GM21528 (cell line): ENCODE measurements around the gene CD79A.
"Not testable (repeated sequence)": the region's sequence is repeated elsewhere in the genome, so short reads cannot be mapped to it uniquely, and the experiment has no call there.

ENCODE experiments used
- ATAC-seq: cut with Tn5 transposase; IDR thresholded peaks from one replicate; pipeline ENCODE4 v1.9.1; 2021; ENCODE audit warnings: mild to moderate bottlenecking, moderate library complexity; ENCODE audit not compliant: unreplicated experiment, low FRiP score

CD79A gene

DNA sequence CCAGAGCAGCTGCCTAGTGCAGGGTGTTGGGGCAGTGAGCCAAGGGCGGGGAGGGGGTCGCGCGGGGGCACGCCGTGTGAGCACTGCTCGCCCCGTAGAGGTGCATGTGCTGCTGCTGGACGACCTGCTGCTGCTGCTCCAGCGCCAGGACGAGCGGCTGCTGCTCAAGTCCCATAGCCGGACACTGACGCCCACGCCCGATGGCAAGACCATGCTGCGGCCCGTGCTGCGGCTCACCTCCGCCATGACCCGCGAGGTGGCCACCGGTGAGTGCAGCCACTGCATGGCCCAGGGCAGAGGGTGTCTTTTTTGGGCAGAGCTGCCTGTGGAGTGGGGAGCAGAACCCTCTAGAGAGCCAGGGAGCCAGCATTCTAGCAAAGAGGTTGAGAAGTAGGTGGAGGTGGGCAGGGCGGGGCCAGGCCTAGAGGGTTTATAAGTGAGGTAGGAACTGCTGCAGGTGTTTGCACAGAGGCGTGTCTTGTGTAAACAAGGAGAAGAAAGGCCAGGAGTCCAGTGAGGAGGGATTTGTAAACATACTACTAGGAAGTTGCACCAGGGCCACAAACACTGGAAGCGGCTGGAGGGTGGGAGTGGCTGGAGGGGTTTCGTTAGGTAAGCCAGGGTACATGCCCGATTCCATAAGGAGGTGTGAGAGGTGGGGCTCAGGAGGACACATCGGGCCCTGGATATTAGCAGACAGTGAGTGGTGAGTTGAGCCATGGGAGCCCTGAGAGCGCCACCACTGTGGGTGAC is 27.2 kb downstream of the CD79A start:
- ATAC-seq = no peak

DNA sequence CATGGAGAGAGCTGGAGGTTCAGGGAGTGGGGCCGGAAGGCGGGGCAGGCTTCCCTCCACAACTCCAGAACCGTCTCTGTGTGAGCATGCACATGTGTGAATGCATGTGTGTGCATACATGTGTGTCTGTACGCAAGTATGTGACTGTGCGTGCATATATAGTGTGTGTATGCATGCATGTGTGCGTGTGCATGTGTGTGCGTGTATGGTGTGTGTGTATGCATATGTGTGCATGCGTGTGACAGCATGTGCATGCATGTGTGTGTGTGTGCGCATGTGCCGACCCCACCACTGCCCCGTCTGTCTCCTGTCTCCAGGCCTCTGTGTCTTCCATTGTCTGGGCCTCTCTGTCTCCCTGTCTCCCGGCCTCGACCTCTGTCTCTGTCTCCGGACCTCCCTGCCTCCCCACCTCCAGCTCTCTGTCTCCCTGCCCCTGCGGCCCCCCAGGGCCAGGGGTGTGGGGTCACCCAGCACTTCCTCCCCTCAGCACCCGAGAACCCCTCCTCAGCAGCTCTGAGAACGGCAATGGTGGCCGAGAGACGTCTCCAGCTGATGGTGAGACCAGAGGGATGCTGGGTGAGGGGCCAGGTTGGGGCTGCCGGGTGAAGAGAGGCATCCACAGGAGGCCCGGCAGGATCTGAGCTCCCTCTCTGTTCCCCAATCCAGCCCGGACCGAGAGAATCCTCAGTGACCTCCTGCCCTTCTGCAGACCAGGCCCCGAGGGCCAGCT is 28.4 kb downstream of the CD79A start:
- no peak for ATAC-seq

DNA sequence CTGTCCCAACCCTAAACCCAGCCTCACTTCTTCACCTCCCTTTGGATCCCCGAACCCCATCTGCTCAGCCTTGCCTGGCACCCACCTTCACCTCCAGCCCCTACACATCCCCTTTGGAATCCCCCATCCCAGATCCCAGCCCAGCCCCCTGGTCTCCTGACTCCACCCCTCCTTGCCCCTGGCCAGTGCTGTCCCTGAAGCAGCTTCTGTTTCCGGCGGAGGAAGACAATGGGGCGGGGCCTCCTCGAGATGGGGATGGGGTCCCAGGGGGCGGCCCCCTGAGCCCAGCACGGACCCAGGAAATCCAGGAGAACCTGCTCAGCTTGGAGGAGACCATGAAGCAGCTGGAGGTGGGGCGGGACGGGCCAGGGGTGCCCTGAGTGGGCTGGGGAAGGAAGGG is 29.2 kb downstream of the CD79A start:
- ATAC-seq = no peak

DNA sequence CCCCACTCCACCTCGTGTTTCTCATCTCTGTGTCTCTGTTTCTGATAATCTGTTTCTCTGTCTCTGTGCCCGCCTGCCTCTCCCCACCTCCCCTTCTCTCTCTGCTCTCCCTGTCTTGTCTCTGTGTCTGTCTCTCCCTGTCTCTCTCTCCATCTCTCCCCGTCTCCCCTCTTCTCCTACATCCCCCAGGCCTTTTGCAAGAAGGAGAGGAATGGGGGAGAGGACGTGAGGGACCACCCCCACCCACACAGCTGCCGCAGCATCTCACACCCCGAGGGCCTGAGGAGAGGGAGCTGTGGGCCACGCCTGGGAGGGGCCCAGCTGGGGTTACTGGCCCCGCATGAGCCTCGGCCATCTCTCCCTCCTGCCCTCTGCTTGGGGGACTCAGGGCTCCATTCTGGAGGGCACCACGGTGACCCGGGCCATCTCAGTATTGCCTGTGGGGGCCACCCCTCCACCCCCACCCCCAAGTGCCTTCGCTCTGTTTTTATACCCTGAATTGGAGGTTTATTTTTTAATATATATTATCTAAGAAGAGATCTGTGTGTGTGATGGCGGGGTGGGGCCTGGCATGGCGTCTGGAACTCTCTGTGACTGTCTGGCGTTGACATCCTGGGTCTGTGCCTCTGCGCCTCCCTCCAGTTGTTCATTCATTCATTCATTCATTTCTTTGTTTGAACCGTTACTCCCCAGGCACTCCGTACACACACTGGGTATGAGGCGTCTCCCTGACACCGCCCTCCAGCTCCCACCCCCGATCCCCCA is 30.0 kb downstream of the CD79A start:
- no peak for ATAC-seq

DNA sequence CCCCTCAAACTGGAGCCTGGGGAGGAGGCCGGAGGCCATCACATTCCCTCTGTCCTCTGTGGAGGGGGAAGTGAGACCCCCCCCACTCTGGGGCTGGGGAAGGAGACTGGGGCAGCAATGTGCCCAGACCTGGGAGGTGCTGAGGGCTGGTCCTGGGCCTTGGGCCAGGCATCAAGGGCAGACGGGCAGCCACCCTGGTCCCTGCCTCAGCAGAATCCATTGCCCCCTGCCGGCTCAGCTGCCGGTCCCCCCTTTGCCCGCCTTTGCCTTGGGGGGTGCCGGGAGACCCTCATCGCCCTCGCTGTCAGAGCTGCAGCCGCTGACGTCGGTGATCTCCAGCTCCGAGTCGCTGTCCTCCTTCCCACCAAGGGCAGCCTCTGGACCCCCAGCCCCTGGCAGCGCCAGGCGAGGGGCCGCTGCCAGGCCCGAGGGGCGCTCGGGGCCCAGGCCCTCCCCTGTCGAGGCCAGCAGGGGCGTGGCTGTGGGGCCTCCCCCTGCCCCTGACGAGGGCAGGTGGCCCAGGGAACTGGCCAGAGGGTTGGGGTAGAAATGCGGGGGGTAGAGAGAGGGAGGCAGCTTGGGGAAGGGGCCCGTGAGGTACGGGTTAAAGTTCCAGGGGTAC is 31.0 kb downstream of the CD79A start:
- no peak for ATAC-seq

DNA sequence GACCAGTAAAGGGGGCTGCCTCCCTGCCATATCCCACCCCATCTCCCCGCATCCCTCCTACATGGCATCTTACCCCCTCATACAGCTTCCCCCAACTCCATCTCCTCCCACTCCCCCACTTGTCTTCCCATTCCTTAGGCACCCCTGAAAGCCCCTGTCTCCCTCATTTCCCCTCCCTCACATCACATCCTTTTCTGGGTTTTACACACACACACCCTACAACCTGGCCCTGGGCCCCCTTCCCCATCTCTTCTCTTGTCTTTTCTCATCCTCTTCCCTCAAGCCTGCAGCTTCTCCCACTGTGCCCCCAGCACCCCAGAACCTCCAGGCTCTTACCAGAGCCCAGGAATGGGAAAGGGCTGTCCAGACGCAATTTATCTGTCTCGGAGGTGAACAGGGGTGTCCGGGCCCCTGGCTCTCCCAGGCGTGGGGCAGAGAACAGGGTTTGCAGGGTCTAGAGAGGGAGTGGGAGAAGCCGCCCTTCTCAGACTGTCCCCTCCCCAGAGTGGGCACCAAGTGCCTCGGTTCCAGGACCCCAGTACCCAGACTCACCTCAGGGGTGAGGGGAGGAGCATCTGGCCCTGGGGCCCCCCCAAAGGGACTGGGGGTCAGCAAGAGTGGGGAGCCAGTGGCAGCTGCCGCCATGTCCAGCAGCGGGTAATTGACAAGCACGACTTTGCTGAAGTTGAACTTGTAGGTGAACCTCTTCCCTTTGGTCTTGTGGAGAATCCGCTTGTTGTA is 31.8 kb downstream of the CD79A start:
- no peak for ATAC-seq

DNA sequence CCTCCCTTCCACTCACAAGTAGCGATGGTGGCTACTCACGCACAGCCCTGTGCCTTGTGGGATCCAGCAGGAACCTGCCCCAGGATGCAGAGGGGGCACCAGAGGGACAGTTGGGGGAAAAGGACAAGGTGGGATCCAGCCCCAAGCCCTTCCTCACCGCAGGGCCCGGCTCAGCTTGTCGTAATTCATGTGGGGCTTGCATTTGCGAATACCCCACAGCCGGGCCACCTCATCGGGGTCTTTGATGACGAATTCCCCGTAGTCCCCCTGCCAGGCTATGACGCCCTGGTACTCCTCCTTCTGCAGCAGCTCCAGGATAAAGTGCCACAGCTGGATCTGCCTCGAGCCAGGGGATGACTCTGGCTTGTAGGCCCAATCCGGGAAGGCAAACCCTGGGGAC is 32.6 kb downstream of the CD79A start:
- ATAC-seq = no peak

DNA sequence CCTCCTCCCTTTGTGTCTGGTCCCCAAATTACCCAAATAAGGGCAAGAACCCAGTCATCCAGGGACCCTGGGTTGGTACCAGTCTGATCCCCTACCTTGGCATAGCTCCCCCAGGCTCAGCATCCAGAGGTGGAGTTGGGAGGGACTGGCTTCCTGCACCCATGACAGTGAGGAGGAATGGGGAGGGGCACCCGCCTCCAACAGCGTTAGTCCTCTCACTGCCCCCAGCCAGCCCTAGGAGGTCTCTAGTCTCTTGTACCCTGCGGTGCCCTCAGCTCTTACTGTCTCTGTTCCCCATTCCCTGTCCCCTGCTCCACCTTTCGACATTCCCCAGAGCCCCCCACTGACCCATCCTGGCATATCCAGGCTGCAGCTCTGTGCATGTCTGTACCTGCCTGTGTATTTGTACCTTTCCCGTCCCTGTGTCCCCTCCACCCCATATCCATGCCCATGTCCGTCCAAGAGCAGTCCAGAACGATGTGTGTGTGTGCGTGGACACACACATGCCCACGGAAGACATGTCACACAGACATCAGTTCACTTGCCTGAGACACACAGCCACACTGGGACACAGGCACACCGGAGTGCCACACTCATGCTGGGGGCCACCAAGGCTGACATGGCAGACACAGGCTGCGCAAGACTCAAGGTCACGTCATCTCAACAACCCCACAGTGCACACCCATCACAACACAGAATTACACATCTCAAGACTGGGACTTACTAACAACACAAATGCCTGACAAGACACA is 33.3 kb downstream of the CD79A start:
- ATAC-seq = no peak

DNA sequence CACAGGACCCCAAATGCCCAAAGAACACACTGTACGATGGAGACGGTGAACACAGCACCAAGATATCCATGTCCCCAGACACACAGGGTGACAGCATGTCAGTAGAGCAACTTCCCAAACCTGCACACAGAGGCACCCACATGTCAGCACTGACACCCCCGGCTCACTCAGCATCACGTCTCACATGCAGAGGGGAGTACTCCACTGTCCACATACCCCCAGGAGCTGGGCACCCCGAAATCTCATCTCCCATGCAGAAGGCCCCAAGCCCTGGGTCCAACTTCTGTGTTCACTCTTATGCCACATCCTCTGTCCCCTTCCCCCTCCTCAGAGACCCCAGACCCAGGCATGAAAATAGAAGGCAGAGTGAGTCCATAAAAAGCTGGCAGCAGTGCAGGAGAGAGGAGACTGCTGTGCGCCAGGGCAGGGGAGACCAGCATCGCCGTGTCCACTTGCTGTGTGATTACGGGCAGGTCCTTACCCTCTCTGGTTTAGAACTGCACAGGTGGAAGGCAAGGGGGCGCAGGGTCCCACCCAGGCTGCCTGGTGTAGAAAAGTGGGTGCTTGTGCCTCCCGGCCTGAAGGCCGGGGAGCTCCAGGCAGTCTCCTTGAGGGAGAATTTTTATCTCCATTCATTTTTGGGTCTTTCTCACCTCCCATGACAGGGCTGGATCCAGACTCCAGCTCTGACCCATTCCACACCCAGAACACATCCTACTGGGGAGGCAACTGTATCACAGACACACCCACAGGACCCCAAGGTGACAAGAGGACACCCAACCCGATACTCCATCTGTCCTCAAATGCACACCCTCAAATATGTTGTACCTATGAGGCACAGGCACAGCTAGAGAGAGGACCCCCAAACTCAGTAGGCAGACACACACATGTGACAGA is 34.2 kb downstream of the CD79A start:
- no peak for ATAC-seq

DNA sequence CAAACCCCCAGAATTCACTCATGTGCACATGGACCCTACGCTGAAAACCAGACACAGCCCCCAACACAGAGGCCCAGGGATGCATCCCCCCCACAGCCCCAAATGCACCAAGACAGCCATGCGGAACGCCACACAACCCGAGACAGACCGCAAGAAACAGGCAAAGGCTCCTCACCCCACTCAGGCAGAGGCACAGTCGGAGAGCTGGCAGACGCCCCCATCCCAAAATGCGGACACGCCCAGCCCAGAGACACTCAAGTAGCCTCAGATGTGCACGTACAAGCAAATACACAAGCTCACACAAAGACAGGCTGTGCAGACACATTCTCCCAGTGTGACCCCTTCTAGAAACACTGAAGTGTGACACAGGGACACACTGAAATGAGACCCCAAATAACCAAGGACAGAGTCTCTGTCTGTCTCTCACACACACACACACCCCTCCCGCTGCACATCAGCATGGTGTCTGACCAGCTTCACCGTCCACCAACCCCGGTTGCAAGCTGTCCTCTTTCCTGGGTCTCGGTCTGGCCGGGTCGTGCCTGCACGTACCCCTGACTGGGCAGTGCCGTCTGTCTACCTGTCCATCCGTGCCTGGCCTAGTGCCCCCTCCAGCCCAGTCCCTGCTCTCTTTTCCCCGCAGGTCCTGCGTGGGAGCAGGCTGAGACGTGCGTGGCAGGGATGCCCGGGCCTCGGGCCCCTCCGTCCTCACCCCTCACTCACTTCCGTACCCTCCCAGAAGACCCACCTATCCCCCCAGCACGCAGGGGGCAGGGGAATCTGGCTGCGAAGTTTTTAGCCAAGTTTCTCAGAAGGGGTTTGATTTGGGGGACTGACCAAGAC is 35.0 kb downstream of the CD79A start:
- no peak for ATAC-seq

DNA sequence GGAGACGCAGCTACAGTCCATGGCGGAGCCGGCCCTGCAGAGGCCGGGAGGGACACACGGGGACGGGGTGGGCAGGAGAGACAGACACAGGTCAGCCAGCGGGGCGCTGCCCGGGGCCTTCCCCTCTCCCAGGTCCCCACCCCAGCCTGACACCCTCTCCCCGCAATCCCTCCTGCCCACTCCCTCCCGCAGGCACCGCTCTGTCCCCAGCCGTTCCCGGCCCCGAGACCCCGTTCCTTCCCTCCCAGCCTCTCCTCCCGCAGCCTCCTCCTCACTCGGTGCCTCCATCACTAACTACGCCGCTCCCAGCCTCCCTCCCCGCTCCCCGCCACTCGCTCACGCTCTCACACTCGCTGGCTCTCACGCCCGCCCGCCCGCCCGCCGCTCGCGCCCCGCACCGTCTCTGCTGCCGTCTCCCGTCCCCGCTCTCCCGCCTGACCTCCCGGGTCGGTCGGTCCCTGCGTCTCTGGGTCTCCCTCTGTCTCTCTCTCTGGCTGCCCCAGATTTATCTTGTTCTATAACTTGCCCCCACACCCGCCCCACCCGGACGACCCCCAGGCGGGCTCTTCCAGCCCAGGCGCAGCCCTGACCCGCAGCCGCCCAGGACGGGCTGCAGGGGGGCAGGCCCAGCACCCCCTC is 35.9 kb downstream of the CD79A start:
- ATAC-seq = no peak

DNA sequence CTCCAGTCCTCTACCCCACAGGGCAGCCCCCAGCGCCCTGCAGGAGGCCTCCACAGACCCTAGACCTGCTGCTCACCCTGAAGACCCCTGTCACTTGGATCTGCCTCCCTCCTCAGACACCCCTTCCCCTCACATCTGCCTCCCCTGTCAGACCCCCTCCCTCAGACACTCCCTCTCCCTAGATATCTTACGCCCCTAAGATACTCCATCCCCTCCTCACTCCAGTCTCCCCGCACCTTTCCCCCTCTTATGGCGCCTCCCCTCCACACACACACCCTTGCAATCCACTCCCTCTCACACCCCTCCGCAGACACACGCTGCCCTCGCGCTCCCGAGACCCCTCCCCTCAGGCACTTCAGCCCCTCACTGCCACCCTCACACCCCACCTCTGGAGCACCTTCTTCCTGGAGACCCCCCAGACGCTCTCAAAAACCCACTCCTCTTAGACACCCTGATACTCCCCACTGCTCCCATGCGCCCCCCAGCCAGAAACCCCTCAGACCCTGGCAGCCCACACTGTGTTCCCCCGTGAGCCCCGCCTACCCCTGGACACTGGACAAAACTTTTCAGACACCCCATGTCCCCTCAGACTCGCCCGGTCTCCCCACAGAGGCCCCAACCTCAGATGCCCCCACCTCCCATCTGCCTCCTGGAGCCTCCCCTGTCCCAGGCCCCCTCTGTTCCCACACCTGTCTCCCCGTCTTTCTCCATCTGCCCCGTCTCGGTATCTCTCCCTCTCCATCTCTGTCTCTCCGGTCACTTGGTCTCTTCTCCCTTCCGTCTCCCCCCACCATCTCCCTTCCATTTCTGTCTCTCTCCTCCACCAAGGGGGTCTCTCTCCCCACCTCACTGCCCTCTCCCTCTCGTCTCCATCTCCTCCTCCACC is 36.7 kb downstream of the CD79A start:
- no peak for ATAC-seq

DNA sequence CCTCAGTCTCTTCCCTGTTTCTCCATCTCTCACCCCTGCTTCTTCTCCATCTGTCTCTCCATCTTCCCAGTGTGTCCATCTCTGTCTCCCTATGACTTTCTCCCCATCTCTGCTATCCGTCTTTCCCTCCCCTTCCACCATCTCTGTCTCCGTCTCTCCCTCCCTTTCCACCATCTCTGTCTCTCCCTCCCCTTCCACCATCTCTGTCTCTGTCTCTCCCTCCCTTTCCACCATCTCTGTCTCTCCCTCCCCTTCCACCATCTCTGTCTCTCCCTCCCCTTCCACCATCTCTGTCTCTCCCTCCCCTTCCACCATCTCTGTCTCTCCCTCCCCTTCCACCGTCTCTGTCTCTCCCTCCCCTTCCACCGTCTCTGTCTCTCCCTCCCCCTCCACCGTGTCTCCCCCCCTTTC is 37.4 kb downstream of the CD79A start:
- ATAC-seq = not testable (repeated sequence)

DNA sequence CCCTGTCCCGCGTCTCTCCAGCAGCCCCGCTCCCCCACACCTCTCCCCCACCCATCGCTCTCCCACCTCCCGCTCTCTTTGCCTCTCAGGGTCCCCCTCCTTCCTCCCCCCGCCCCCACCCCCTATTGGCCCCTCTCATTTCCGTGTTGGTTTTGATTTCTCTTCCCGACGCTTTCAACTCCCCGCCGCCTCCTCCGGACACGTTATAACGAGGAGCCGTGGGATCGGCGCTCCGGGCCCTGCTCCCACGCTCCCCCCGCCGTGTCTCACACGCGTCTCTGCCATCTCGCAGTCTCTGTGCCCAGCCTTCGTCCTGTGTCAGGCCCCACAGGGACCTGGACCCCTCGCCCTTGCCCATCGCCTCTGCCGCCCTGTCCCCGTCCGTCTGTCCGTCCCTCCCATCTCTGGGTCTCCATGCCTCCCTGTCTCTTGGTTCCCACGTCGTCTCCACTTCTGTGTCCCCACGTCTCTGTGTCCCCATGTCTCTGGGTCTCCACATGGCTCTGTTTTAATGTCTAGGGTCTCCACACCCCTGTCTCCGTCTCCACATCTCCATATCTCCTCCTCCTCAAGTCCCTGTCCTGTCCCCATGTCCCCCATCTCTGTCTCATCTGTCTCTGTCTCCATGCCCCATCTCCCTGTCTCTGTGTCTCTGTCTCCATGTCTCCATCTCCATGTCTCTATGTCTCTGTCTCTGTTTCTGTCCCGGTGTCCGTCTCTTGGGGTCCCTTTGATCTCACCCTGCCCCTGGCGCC is 38.1 kb downstream of the CD79A start:
- no peak for ATAC-seq

DNA sequence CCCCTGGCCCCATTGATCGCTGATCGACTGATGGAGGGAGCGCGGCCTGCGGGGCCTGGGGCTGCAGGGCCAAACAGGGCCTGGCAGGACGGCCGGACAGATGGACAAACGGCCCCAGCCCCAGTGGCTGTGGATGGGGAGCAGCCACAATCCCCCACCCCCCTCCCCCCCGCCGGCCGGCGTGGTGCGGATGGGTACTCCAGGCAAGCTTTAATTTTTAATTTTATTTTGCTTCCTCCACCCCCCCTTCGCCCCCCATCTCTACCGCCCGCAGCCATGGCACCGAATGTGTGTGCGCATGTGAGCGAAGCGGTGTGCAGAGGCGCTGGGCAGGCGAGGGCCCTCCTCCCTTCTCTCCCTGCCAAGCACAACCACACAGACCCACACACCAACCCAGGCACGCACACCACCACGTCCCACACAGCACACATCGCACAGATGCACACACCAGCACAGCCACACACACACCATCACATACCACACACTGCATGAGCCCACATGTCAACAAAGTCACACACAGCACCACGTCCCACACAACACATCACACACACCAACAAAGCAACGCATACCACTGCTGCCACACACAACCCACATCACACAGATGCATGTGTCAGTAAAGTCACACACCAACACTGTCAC is 38.8 kb downstream of the CD79A start:
- ATAC-seq = no peak
